Right lobe of liver (tissue), 4 donors: ENCODE data around the gene C9orf50.

Source experiments
- POLR2A ChIP-seq: fragments of 450-650 bp; IDR thresholded peaks from one replicate; pipeline ENCODE4 v1.6.1; 2017; ENCODE audit warnings: antibody characterized with exemption, mild to moderate bottlenecking
- TF ChIP-seq, protein P1 (sequence below), 4 donors: fragments of 200-600 bp in 3 of 4; fragments of 450-650 bp in 1 of 4; IDR thresholded peaks; one replicate each; pipeline versions ENCODE4 v1.5.1 to v1.8.0; 2016 to 2022; ENCODE audit warnings: antibody characterized with exemption in 4 of 4, mild to moderate bottlenecking in 2 of 4
- donor health status: DM: no; HTN: no; CAD: no.
- donor health status: DM: no; HTN: no; CAD: no.
- donor health status: DM: no; HTN: yes; CAD: no.

DNA sequence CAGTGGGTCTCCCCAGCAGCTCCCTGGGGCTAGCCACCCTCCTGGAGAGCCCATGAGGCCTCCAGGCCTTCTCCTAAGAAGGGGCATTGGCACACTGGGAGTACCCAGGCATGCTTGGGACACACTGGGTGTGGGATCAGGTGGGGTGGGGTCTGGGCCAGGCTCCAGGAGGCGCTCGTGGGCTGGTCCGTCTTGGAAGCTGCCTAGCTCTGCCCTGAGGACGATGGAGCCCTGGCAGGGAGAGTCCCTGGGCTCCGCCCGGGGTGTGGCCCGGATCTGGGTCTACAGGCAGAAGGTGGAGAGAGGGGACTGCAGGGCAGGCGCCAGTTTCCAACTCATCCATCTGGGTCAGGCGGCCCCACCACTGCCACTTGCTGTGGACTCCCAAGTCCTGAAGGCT, 46.9 kb upstream of the C9orf50 start:
- TF ChIP-seq, protein P1, sequence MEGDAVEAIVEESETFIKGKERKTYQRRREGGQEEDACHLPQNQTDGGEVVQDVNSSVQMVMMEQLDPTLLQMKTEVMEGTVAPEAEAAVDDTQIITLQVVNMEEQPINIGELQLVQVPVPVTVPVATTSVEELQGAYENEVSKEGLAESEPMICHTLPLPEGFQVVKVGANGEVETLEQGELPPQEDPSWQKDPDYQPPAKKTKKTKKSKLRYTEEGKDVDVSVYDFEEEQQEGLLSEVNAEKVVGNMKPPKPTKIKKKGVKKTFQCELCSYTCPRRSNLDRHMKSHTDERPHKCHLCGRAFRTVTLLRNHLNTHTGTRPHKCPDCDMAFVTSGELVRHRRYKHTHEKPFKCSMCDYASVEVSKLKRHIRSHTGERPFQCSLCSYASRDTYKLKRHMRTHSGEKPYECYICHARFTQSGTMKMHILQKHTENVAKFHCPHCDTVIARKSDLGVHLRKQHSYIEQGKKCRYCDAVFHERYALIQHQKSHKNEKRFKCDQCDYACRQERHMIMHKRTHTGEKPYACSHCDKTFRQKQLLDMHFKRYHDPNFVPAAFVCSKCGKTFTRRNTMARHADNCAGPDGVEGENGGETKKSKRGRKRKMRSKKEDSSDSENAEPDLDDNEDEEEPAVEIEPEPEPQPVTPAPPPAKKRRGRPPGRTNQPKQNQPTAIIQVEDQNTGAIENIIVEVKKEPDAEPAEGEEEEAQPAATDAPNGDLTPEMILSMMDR (IDR thresholded peaks at IDR 0.05): no peak
- TF ChIP-seq POLR2A: no peak
